Adipose tissue (tissue), 3 donors: ENCODE results near the gene POLE. TPM values are rescaled to one million over a fixed set of nuclear protein-coding genes. Genes with fewer than 3 reads are reported as not detected.
"Not testable (repeated sequence)": the region's sequence is repeated elsewhere in the genome, so short reads cannot be mapped to it uniquely, and the experiment has no call there.

Experiments used
- H3K27ac ChIP-seq: one replicate; pipeline ENCODE4 v1.5.1; 2013; ENCODE audit warnings: low read depth, low read length
- WGBS, 3 donors: extraction: QIAGEN DNeasy Blood & Tissue Kit; methylation state at CpG; one replicate each; pipeline ENCODE4 v1.1.7; 2013; 5-methylcytosine and 5-hydroxymethylcytosine counted together
- polyA plus RNA-seq, 3 donors: library from polyadenylated mRNA; stranded (reverse); fragments of 200-250 nt; gene quantifications; one replicate each; pipeline ENCODE4 v1.2.3, GENCODE V29; 2013
- donor health status: healthy with polysubstance abuse.
- donor health status: Bipolar disorder and iron deficiency.
- donor health status: healthy.

The POLE gene
- polyA plus RNA-seq, 3 donors: 13.7 to 27.6 (median 15.0) TPM

DNA sequence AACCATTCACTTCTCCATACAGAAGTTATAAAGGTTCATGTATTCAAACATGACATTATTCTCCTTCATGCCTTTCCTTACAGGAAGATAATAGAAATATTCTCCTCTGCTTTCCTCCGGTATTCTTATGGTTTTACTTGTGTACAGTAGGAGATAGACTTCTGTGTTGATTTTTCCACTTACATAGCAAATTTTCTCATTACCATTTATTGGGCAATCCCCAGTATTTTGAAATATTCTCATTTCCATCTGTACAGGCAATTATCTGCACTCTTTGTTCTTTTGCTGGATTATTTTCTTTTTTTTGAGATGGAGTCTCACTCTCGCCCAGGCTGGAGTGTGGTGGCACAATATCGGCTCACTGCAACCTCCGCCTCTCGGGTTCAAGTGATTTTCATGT lies 11.2 kb upstream of the POLE start:
- WGBS, 3 donors: 70 to 82% (median 82%) methylated on average over 5 of the region's 5 CpGs
- no peak overlapping the region for H3K27ac ChIP-seq

DNA sequence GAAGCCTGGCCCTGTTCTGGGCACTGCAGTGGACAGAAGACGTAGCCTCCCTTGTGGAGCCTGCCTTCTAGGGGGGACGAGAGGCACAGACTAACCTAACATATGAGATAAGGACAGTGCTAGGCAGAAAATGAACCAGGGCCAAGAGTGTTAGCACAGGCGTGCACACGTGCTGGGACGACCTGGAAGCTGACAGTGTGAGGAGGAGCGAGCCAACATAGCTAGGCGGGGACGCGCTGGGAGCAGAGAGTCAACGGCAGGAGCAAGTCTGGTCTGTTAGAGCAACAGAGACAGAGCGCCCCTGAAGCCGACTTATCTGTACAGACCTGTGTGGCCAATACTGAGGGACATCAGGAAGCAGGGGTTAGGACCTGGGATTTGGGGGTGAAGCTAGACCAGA lies 8.3 kb upstream of the POLE start:
- no peak overlapping the region for H3K27ac ChIP-seq
- WGBS, 3 donors: 88 to 94% (median 90%) methylated on average over 12 of the region's 12 CpGs

DNA sequence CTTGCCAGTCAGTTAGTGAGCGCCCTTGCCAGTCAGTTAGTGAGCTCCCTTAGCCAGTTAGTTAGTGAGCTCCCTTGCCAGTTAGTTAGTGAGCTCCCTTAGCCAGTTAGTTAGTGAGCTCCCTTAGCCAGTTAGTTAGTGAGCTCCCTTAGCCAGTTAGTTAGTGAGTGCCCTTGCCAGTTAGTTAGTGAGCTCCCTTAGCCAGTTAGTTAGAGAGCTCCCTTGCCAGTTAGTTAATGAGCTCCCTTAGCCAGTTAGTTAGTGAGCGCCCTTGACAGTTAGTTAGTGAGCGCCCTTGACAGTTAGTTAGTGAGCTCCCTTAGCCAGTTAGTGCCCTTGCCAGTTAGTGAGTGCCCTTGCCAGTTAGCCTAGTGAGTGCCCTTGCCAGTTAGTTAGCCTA lies 7.7 kb upstream of the POLE start:
- H3K27ac ChIP-seq: not testable (repeated sequence)
- 96 to 97% (median 97%) methylated on average over 3 of the region's 3 CpGs for WGBS, 3 donors

DNA sequence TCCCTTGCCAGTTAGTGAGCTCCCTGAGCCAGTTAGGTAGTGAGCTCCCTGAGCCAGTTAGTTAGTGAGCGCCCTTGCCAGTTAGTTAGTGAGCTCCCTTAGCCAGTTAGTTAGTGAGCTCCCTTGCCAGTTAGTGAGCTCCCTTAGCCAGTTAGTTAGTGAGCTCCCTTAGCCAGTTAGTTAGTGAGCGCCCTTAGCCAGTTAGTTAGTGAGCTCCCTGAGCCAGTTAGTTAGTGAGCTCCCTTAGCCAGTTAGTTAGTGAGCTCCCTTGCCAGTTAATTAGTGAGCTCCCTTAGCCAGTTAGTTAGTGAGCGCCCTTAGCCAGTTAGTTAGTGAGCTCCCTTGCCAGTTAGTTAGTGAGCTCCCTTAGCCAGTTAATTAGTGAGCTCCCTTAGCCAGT lies 4.9 kb upstream of the POLE start:
- H3K27ac ChIP-seq: not testable (repeated sequence)
- WGBS, 3 donors: 95 to 99% (median 95%) methylated on average over 3 of the region's 3 CpGs

DNA sequence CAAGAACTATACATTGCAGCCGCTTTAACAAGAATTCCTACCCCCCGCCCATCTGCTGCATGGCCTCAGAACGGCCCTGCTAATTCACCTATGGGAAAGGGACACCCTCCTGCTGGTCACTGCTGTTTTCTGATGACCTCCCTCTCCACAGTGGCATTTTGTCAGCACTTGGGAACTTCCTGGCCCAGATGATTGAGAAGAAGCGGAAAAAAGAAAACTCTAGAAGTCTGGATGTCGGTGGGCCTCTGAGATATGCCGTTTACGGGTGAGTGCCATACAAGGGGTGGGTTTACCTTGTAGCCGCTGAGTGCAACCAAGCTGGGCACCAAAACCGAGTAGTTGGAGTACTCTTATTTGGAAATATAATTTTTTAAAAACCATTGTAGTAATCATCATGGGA lies 3.0 kb upstream of the POLE start:
- no peak overlapping the region for H3K27ac ChIP-seq
- 93 to 97% (median 95%) methylated on average over 9 of the region's 9 CpGs for WGBS, 3 donors

DNA sequence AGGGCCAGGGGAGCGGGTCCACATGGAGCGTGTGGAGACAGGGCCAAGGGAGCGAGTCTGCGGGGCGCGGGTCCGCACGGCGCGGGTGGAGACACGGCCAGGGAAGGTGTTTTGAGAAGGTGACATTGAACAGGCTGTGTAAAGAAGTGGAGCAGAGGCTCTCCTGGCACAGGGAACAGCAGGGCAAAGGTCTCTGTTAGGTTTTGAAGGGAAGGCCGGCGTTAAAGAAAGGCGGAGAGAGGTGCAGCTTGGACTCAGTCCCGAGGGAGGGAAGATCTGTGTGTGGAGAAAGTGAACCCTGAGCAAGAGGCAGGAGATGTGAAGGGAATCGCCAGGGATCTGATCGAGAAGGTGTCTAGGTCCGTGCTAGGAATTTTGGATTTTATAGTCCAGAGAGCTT lies 2.1 kb upstream of the POLE start:
- no peak overlapping the region for H3K27ac ChIP-seq
- WGBS, 3 donors: 42 to 79% (median 72%) methylated on average over 18 of the region's 18 CpGs

DNA sequence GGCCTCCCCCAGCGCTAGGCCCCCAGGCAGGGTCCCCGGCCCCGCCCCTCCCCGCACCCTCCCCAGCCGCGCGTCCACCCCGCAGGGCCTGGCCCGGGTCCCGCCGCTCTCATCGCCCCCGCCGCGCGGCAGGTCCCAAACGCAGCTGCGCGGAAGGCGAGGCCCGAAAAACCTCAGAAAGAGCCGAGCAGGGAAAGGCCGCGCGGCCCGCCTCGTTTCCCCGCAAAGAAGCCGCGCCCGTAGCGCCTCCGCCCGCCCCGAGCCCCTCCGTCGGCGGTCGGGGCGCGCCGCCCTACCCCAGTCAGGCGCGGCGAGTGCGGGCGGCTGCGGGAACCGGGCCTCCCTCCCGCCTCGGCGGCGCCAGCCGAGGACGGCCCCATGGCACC lies 324 bp downstream of the POLE start:
- H3K27ac ChIP-seq: no peak overlapping the region
- 0 to 1% (median 0%) methylated on average over 30 to 55 of the region's 55 CpGs for WGBS, 3 donors

DNA sequence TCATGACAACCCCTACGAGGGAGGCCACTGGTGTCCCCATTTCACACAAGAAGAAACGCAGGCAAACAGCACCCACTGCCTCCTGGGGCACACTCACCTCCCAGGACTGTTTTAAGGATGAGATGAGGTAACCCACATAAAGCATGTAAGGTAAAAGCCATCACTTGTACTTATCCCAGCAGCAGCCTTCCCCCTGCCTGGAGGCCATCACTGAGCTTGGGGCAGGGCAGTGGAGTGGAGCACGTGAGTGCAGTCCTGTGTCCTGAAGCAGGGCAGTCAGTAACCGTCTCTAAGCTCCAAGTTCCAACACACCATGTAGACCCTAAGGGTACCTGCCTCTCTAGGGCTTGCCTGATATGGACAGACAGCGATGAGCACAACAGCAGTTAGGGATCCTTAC lies 1.7 kb downstream of the POLE start:
- no peak overlapping the region for H3K27ac ChIP-seq
- 72 to 77% (median 73%) methylated on average over 5 of the region's 5 CpGs for WGBS, 3 donors

DNA sequence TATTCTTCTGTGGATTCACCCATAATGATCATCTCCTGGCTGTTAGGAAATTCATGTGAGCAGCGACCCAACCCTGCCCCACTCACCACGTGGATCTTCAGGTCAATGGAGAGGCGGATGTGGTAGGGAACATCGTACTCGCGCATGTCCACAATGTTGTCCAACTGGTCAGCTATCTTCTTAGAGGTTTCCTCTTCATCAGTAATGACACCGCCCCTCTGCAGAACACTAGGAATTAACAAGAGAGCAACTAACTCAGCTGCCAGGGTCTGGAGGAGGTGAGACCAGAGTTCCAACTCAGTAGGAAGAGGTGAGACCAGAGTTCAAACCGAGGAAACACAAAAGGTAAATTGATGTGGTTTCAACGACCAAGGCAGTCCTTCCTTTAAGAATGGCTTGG lies 9.7 kb downstream of the POLE start:
- 89 to 97% (median 94%) methylated on average over 9 of the region's 9 CpGs for WGBS, 3 donors
- no peak overlapping the region for H3K27ac ChIP-seq

DNA sequence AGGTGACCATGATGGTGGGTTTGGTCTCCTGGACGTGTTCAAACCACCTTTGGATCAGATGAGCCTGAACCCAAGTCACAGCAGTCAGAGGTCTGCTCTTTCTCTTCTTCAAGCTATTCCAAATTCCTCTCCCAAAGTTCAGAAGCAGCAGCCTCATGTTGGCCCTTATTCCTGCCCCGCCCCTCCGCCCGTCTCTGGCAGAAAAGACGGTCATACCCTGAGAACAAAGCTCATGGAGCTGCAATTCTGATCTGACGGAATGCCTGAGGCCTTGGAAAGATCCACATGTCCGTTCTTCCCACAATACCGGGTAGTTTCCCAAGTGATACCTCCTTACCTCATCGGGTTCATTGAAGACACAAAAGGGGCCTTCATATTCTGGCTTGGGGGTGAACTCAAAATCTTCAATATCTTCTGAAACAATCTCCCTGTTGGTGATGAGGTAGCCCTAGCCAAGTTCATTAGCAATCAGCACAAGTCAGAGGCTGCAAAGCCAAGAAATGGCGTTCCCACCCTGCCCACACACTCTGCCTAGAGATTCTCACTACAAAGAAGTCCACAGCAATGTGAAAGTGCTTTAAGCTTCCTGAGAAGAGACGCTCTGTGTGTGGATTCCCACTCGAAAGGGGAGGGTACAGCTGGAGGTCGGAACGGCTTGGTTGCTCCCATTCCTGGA lies 11.2 kb downstream of the POLE start:
- no peak overlapping the region for H3K27ac ChIP-seq
- WGBS, 3 donors: 90 to 95% (median 91%) methylated on average over 14 of the region's 14 CpGs

DNA sequence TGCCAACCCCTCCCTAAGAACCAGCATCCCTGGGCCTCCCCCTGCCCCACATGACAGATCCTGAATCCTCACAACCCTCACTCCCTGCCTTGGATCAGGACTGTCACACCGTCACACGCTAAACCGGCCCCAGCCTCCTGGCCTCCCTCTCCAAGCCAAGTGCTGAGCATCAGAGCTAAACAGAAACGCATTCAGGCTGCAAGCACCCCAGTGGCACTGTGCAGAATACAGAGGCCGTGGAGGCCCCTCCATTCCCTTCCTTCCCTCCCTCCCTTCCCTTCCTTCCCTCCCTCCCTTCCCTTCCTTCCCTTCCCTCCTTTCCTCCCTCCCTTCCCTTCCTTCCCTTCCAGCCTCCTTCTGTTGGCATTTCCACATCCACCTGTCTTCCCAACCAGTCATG lies 12.6 kb downstream of the POLE start:
- no peak overlapping the region for H3K27ac ChIP-seq
- 94 to 96% (median 94%) methylated on average over 5 of the region's 5 CpGs for WGBS, 3 donors

DNA sequence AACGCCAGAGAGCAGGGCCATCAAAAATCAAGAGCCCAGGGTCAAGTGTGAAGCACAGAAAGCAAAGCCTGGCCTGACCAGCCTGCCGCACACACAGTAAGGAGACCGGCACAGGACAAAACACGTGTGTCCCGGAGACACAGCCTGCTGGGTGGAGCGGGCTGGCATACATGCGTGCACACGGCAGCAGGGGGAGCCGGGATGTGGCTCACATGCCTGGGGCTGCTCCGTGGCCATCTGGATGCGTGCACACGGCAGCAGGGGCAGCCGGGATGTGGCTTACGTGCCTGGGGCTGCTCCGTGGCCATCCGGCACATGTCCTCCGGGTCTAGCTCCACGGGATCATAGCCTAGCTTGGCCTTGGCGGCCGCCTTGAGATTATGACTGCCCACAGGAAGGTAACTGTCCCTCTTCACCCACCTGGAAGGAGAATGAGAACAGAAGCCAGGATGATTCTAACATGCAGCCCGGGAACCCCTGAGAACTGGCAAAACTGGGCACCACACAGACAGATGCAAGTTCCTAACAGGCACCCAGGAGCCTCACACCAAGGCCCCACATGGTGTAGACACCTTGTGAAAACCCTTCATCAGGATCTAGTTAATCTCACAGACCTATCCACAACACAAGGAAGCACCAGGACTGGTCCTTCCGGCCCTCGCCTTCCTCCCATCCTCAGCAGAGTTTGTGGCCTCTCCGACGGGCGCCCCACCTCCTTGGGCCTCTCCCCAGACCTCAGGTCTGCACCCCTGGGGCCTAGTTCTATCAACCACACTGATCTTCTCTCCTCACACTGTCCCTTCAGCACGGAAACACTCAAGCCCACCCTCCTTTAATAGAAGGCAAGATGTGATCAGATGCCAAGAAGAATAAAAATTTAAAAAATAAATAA lies 13.6 kb downstream of the POLE start:
- no peak overlapping the region for H3K27ac ChIP-seq

DNA sequence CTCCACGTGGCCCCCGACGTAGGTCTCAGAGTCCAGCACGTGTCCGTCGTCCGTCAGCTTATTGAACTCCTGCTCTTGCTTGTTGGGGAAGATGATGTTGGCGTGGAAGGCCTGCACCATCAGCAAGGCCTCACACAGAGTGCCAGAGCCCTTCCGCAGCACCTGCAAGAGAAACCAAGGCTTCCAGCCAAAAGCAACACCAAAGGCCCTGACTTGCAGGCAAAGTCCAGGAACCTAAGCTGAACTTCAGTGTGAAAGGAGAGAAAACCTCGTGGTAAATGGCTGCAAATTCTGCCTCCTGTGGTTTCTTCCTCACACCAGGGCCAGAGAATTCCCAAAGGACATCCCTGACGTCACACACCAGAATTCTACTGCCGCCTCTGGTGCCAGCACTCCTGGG lies 14.5 kb downstream of the POLE start:
- H3K27ac ChIP-seq: no peak overlapping the region
- 84 to 91% (median 88%) methylated on average over 12 of the region's 12 CpGs for WGBS, 3 donors

More for the DNA sequence above, 13.6 kb downstream of the POLE start:
- 92 to 96% (median 94%) methylated on average over 27 of the region's 27 CpGs for WGBS, 3 donors

DNA sequence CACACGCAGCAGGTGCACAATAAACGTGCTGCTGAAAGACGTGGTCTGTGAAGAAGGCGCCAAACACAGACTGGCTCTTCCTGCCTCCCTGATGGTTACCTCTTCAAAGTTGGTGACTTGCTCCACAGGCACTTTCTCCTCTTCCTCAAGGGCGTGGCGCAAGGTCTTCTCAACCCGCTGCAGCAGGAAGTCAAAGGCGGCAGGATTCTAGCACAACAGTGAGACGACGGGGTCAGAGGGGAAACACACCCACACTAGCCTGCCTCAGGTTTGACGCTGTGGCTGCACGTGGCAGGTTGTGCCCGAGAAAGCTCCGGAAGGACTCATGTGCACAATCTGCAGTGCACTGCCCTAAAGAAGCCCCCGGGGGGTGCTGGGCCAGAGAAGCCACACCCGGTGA lies 15.0 kb downstream of the POLE start:
- no peak overlapping the region for H3K27ac ChIP-seq
- WGBS, 3 donors: 70 to 90% (median 71%) methylated on average over 16 of the region's 16 CpGs

DNA sequence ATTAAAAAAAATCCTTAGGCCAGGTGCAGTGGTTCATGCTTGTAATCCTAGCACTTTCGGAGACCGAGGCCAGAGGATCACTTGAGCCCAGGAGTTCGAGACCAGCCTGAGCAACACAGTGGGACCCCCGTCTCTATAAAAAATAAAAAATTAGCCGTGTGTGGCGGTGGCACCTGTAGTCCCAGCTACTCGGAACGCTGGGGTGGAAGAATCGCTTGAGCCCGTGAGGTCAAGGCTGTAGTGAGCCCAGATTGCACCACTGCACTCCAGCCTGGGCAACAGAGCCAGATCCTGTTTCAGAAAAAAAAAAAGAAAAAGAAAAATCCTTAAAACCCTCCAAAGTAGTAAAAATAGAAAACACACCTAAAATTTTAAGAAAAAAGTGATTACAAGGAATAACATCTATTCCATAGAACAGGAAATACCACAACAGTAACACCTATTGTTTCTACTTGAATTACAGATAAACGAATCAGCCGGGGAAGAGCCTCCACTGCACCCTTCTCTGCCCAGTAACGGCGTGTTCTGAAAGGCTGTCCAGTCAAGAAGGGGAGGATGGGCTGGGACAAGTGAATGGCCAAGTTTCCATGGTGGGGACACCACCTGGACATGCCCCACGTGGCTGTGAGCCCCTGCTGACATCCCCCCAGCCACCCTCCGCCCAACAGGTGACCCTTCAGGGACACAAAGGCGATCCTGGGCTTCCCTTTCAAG lies 17.8 kb downstream of the POLE start:
- H3K27ac ChIP-seq: no peak overlapping the region
- WGBS, 3 donors: 90 to 93% (median 90%) methylated on average over 17 of the region's 17 CpGs

DNA sequence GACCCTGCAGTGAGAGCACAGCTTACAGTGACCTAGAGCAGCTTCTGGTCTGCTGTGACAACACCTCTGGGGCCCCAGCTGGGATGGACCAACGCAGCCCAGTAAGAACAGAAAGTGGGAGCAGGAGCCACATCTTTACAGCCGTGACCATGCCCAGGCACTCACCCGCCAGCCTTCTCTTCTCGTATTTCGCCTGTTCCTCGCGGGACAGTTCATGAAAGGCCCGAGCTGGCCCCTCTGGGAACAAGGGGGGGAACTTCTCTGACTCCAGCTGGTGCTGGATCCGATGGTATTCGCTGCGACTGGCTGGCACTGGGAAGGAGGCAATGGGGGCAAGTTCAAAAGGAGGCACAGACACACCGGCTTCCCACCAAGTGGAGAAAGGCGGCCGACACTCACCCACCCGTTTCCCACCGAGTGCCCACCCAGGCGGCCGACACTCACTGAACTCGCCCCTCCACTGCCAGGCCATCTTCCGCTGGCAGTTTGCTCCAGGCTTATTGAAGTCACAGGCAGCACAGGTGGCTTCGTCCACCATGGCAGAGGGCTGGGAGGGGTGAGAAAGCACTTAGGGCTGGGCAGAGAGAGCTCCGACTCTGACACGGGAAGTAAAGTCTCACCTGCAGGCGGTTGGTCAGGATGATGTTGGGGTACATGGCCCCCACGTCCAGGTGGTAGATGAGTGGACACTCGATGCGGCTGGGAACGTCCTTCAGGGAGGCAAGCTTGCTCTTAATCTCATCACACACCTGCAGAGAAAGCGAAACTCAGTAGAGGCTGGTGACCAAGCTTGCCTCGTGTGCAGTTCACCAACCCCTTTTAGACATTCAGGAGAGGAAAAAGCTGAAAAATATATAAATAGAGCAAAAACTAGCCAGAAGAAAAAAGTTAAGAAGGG lies 18.7 kb downstream of the POLE start:
- WGBS, 3 donors: 95 to 97% (median 95%) methylated on average over 30 of the region's 30 CpGs

DNA sequence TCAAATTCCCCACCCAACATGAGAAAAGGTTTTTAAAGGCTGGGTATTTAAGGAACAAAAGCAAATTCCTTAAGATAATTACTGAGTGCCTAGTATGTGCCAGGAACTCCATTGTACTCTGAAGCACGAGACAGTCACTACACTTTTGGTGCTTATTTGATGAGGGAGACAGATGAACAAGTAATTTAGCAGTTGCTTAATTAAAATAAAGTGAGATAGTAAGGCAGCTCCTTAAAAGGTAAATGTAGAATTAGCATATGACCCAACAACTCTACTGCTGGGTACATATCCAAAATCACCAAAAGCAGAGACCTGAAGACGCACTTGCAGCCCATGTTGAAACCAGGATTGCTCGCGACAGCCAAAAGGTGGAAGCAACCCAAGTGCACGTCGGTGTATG lies 21.3 kb downstream of the POLE start:
- WGBS, 3 donors: 62 to 87% (median 86%) methylated on average over 6 of the region's 6 CpGs

More for the DNA sequence above, 18.7 kb downstream of the POLE start:
- H3K27ac ChIP-seq: no peak overlapping the region

DNA sequence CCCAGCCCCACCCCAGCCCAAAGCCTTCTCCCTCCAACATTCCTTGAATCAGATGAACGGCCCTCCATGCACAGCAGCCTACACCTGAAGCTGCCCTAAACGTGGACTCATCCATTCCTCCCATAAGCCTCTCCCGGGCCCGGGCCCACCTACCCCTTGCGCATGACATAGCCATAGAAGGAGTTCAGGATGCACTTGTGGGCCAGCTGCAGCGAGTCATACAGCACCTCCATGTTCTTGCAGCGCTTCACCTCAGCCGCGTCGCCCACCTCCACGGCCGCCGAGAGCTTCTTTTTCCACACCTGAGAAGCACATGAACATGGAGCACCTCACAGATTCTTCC lies 22.0 kb downstream of the POLE start:
- 87 to 96% (median 91%) methylated on average over 13 of the region's 13 CpGs for WGBS, 3 donors
- H3K27ac ChIP-seq: no peak overlapping the region

More for the DNA sequence above, 21.3 kb downstream of the POLE start:
- no peak overlapping the region for H3K27ac ChIP-seq
